ENCODE results near the gene RABAC1. TPM values are rescaled to one million over a fixed set of nuclear protein-coding genes. Genes with fewer than 3 reads are reported as not detected.

Gene RABAC1
- total RNA-seq: 100 to 1,000 TPM; 177 to 196 TPM
- long read RNA-seq, transcript RABAC1-201 (5 exons, 821 nt): major isoform, 175 of 226 reads
- long read RNA-seq, transcript RABAC1-202 (2 exons, 725 nt): minor isoform, 30 of 226 reads
- long read RNA-seq, partial matches to known transcripts: 9 of 226 reads
- long read RNA-seq, other reads (novel, unspliced or antisense): 7 of 226 reads

DNA sequence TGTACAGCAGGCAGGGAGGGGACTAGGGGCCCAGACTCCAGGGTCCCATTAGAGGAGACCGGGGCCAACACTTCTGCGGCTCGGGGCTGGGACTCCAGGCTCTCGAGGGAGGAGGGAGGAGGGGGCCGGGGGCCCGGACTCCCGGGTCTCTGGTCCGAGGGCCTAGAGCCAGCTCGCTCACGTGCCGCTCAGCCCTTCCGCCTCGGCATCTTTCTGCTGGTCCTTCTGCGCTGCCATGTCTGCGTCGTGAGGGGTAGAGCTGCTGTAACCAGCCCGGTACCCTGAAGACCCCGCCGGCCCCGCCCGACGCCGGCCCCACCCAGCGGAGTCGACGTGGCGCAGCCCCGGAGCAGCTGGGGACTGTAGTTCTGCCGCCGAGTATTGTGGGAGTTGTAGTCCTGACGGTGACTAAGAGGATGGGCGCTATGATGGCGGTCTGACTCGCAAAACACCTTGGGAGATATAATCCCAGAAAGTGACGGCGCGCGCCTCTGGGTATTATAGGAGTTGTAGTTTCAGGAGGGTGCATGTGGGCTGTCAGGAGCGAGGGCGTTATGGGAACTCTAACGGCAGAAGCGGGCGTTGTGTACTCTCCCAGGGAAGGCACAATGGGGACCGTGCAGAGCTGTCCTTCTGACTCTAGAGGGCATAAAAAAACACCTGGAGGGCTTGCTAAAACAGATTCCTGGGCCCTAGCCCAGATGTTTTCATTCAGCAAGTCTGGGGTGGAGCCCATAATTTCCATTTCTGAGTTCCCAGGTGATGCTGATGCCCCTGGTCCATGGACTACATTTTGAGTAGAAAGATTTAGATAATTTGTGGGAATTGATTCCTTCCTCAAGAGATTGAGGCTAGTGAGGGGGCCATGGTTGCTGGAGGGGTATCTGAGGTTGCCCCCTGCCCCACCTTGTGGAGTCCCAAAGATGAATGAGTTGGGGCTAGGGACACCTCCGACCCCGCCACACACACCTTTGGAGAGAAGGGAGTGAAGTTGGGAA is at the start of gene RABAC1:
Gene RABAC1, minus strand, starts transcription at position 266 of the 998 bp plus-strand sequence. Its CDS starts 29 bp downstream, at position 237.
- ATAC-seq: peak; percentile 69
- peak; percentile 93 for DNase-seq
- intact Hi-C loops (cut with DNase I, micrococcal nuclease): loop anchor here in 1 of 2 donors (10.0 kb wide), 1 partner anchor 85 kb away; the partner anchor contains the start of gene CD79A

DNA sequence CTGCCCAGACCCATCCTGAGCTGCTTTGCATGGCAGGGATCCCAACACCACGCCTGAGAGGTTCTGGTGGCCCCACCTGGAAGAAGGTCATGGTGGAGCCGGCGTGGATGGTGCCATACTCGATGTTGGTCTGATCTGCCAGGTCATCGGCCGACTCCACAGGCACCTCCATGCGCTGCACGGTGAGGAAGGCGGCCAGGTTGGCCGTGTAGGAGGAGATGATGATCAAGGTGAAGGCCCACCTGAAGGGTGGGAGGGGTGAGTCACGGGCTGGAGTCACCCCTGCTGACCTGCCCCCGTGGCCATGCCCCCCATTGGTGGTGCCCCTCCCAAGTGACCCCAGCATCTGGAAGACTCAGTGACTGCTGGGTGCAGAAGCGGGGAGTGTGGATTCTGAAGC is 47.4 kb upstream of the RABAC1 start:
- no peak for ATAC-seq
- intact Hi-C loops (cut with DNase I, micrococcal nuclease): no loop called here
- no peak for DNase-seq

GRCh38 chr19:42005504-42005903 is 46.4 kb upstream of the RABAC1 start:
- no peak for ATAC-seq

DNA sequence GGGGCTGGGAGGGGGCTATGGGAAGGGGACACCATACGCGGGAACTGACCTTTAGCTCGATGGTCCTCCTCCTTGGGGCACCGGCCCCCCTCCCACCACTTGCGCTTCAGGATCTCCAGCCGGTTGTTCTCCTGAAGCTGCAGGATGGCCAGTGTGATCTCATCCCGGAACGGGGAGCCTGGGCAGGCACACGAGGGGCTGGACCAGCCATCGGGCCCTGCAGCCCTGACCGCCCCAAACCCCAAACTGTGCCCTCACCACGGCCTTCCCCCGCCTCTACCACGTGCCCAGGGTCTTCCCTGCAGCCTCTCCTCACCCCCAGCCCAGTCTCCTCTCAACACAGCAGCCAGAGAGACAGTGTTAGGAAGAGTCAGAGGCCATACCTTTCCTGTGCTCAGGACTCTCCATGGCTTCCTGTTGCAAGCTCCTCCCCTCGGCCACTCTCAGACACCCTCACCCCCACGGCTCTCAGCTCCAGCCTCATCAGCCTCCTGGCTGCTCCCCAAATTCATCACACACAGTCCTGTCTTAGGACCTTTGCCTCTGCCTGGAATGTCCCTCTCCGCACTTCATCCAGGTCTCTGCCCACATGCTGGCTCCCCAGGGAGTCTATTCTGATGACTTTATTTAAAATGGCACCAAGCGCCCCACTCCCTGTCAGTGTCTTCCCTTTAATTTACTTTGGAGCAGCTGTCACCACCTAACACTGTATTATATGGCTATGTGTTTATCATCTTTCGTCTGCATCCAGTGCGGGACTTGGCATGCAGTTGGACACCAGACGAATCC is 44.6 kb upstream of the RABAC1 start:
- ATAC-seq: no peak
- intact Hi-C loops (cut with DNase I, micrococcal nuclease): no loop called here
- no peak for DNase-seq

More at GRCh38 chr19:42005504-42005903, 46.4 kb upstream of the RABAC1 start:
- no peak for DNase-seq
- intact Hi-C loops (cut with DNase I, micrococcal nuclease): no loop called here

DNA sequence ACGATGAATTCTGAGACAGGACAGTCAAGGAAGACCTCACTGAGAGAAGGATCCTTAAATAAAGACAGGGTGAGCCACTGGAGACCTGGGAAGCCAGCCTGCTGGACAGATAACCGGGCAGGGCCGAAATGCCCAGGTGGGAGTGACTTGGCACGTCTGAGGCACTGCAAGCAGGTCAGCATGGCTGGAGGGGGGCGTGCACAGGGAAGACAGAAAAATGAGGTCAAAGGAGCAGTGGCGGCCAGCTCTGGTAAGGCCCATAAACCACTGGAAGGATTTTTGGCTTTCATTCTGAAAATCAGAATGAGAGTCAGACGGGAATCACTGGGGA is 40.7 kb upstream of the RABAC1 start:
- DNase-seq: no peak
- intact Hi-C loops (cut with DNase I, micrococcal nuclease): no loop called here
- ATAC-seq: no peak

GRCh38 chr19:41999071-41999877 is 40.2 kb upstream of the RABAC1 start:
- intact Hi-C loops (cut with DNase I, micrococcal nuclease): no loop called here
- DNase-seq: no peak
- ATAC-seq: no peak

- DNase-seq: peak in 1 of 2 donors; percentile 37
- intact Hi-C loops (cut with DNase I, micrococcal nuclease): no loop called here
- no peak for ATAC-seq
Observed at GRCh38 chr19:41998246-41999020, 39.3 kb upstream of the RABAC1 start.

DNA sequence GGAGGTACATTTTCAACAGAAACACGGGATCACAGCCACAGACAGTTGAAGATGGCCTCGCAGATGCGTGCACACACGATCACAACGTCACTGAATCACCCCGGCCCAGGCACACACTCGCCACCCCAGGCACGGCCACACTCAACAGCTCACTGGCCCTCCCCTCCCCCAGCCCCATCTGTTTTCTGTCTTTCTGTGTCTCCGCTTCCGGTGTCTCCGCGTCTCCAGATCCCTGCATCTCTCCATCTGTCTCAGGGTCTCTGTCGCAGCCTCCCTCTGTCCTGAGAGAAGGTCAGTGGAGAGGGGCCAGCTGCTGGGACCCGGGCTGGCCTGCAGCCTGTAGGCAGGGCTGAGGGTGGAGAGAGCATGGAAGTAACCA is 38.7 kb upstream of the RABAC1 start:
- no peak for DNase-seq
- ATAC-seq: no peak
- intact Hi-C loops (cut with DNase I, micrococcal nuclease): no loop called here

GRCh38 chr19:41997121-41997850 is 38.2 kb upstream of the RABAC1 start:
- intact Hi-C loops (cut with DNase I, micrococcal nuclease): no loop called here
- peak; percentile 68 for ATAC-seq

GRCh38 chr19:41995959-41996797 is 37.1 kb upstream of the RABAC1 start:
- intact Hi-C loops (cut with DNase I, micrococcal nuclease): no loop called here
- no peak for ATAC-seq
- no peak for DNase-seq

More at GRCh38 chr19:41997121-41997850, 38.2 kb upstream of the RABAC1 start:
- peak in 1 of 2 donors; percentile 57 for DNase-seq

DNA sequence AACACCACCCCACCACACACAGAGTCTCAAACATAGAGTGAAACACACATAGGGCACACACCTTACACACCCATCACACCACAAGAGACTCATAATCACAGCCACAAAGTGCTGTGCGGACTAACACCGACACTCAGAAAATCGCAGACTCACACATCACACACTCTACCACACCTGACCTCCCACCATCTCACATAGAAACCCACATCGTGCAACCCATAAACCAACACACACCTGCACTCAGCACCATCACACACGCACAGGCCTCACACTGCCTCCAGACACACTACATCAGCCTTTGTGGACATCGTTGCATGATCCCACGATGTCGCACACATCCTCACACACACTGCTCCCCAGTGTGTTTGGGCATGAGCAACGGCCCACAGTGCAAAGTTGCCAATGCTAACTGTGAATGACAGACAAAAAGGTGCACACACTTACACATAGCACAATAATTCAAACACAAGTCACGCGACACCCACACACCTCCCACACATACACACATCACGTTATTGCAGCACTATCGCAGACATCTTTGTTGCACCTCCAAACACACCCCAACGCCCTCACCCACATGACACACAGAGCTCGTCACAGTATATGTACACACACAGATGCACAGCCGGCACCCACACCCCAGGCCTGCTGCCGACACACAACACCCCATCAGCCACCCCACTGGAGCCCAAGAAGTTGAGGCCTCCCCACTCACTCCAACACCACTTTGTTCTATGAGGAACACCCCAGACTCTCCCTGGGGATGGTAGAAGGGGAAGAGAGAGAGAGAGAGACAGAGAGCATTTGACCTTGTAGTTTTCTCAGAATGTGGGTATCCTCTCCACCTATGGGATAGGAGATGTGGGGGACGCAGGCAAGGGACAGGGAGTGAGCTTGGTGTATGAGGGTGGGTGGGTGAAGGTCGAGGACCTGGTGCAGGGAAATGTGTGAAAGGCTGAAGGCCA is 36.2 kb upstream of the RABAC1 start:
- intact Hi-C loops (cut with DNase I, micrococcal nuclease): no loop called here
- DNase-seq (no peak), ATAC-seq (no peak)

DNA sequence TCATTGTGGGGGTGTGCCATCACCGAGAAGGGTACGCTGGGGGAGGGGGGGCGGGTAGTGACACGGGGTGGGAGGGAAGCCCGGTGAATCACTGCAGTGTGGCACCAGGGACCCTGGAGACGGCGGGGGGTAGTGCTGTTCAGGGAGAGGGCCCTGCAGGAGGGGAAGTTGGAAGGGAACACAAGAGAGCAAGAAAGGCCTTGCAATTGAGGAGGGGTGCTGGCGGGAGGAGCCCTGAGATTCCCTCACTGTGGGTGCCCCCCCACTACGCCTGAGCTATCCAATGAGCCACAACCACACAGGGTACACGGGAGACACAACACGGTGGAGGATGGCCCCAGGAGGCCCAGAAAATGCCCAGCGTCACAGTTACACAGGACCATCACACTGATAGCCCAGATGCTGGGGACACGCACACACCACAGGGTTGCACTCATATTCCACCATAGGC is 35.4 kb upstream of the RABAC1 start:
- intact Hi-C loops (cut with DNase I, micrococcal nuclease): no loop called here
- ATAC-seq: no peak
- DNase-seq: no peak

GRCh38 chr19:41993612-41994483 is 34.7 kb upstream of the RABAC1 start, which contains the start of gene ATP1A3:
Gene ATP1A3, minus strand, starts transcription at chr19:41994230. Its CDS starts 154 bp downstream, at chr19:41994076.
- intact Hi-C loops (cut with DNase I, micrococcal nuclease): no loop called here
- peak in 1 of 2 donors; percentile 58 for DNase-seq
- peak; percentile 90 for ATAC-seq

Data from left colon (tissue), 2 donors.